Measurements from ENCODE around the gene MYO9A.

DNA sequence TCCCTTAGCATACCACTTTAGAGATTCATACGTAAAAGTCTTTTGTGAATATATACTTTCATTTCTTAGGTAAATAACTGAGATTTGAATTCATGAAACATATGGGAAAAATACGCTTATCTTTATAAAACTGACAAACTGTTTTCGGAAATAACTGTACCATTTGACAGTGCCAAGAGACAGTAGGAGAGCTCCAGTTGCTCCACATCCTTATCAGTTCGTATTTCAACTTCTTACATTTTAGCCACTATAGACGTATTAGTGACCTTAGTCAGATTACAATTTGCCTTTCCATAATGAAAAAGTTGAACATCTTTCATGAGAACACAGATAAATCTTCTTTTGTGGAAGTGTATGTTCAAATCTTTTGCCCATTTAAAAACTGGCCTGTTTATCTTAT lies 174.1 kb downstream of the MYO9A start:
- TF ChIP-seq, protein P1, sequence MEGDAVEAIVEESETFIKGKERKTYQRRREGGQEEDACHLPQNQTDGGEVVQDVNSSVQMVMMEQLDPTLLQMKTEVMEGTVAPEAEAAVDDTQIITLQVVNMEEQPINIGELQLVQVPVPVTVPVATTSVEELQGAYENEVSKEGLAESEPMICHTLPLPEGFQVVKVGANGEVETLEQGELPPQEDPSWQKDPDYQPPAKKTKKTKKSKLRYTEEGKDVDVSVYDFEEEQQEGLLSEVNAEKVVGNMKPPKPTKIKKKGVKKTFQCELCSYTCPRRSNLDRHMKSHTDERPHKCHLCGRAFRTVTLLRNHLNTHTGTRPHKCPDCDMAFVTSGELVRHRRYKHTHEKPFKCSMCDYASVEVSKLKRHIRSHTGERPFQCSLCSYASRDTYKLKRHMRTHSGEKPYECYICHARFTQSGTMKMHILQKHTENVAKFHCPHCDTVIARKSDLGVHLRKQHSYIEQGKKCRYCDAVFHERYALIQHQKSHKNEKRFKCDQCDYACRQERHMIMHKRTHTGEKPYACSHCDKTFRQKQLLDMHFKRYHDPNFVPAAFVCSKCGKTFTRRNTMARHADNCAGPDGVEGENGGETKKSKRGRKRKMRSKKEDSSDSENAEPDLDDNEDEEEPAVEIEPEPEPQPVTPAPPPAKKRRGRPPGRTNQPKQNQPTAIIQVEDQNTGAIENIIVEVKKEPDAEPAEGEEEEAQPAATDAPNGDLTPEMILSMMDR (IDR thresholded peaks at IDR 0.05): no peak
- no peak for TF ChIP-seq POLR2A (IDR thresholded peaks at IDR 0.05)

Measured in breast epithelium (tissue), 3 donors.